Caco-2 (cell line): ENCODE data around the gene COA1. TPM values are rescaled to one million over a fixed set of nuclear protein-coding genes. Genes with fewer than 3 reads are reported as not detected.

Experiments
- BruUV-seq: library from RNA; stranded (reverse); fragments of 400-500 nt; replicated peaks from 2 replicates; lab custom pipeline; 2021; lab: Mats Ljungman, UMichigan
- CTCF ChIA-PET: fragments of 300-600 bp; sonication (Branson Sonifier 250); formaldehyde crosslinking; loops from one replicate; lab custom pipeline; 2022; ENCODE audit warnings: antibody characterized with exemption; lab: Charles Lee
- POLR2A ChIA-PET: fragments of 300-600 bp; sonication (Branson Sonifier 250); formaldehyde crosslinking; loops from one replicate; lab custom pipeline; 2022; ENCODE audit warnings: antibody characterized with exemption; lab: Charles Lee
- DNase-seq, 2 experiments: peaks; one replicate each; pipeline versions ENCODE4 v3.0.0 to v3.0.0-alpha.2; 2020 to 2022
- H3K27me3 ChIP-seq: replicated peaks from 2 replicates; pipeline ENCODE4 v1.6.0; 2011; ENCODE audit warnings: low read length; ENCODE audit not compliant: control insufficient read depth, insufficient read depth
- H3K36me3 ChIP-seq: 2 replicates; pipeline ENCODE4 v1.5.1; 2011; ENCODE audit warnings: low read length; ENCODE audit not compliant: control insufficient read depth, insufficient read depth
- H3K4me1 ChIP-seq: fragments of 250-450 bp; sonication (Bioruptor Pico); 2 replicates; pipeline ENCODE4 v1.5.1; 2020; ENCODE audit warnings: mild to moderate bottlenecking
- H3K4me3 ChIP-seq: 2 replicates; pipeline ENCODE4 v1.5.1; 2011; ENCODE audit warnings: low read depth, mild to moderate bottlenecking, control low read depth, low read length
- H3K9me3 ChIP-seq: fragments of 250-450 bp; sonication (Bioruptor Pico); 2 replicates; pipeline ENCODE4 v1.5.1; 2020; ENCODE audit warnings: mild to moderate bottlenecking, moderate library complexity
- H3K27ac Mint-ChIP-seq: one replicate; pipeline ENCODE4 v1.8.0; 2022; ENCODE audit warnings: mixed read lengths; ENCODE audit not compliant: unreplicated experiment
- H3K27me3 Mint-ChIP-seq: one replicate; pipeline ENCODE4 v1.8.0; 2022; ENCODE audit warnings: mixed read lengths; ENCODE audit not compliant: insufficient read depth, unreplicated experiment
- H3K36me3 Mint-ChIP-seq: one replicate; pipeline ENCODE4 v1.8.0; 2022; ENCODE audit warnings: mild to moderate bottlenecking, mixed read lengths; ENCODE audit not compliant: insufficient read depth, unreplicated experiment
- H3K4me1 Mint-ChIP-seq: one replicate; pipeline ENCODE4 v1.8.0; 2022; ENCODE audit warnings: low read depth, mixed read lengths; ENCODE audit not compliant: unreplicated experiment
- H3K4me3 Mint-ChIP-seq: one replicate; pipeline ENCODE4 v1.8.0; 2022; ENCODE audit warnings: mild to moderate bottlenecking, moderate library complexity, mixed read lengths; ENCODE audit not compliant: unreplicated experiment
- H3K9me3 Mint-ChIP-seq: one replicate; pipeline ENCODE4 v1.8.0; 2022; ENCODE audit warnings: mixed read lengths; ENCODE audit not compliant: unreplicated experiment
- CTCF ChIP-seq, 2 experiments: fragments of 200-600 bp in 1 of 2; IDR thresholded peaks; 1 replicate in 1 of 2; 2 replicates in 1 of 2; pipeline versions ENCODE4 v1.5.1 to v1.8.0; 2011 to 2022; ENCODE audit warnings: antibody characterized with exemption in 1 of 2, control low read depth in 1 of 2, inconsistent platforms in 1 of 2, low read depth in 1 of 2, low read length in 1 of 2, mild to moderate bottlenecking in 1 of 2, moderate library complexity in 1 of 2; ENCODE audit not compliant: insufficient read depth in 1 of 2, severe bottlenecking in 1 of 2, unreplicated experiment in 1 of 2
- intact Hi-C: fragments of 100-400 bp; cut with micrococcal nuclease; formaldehyde crosslinking; loops from one replicate; pipeline ENCODE4 v1.10.0; 2022; ENCODE audit not compliant: unreplicated experiment
- total RNA-seq: library from RNA; stranded (reverse); gene quantifications from 2 replicates; pipeline ENCODE4 v1.2.3, GENCODE V29; 2022

The COA1 gene
- total RNA-seq, 1 experiment from 2014 or later = 94.7 TPM

- no peak for TF ChIP-seq CTCF (IDR thresholded peaks at IDR 0.05; ENCODE audit: insufficient read depth in 1 of 2, low read depth in 1 of 2, low read length in 1 of 2, severe bottlenecking in 1 of 2, unreplicated experiment in 1 of 2)
- Histone ChIP-seq H3K9me3 (0 out of 2 replicates have a peak, but pooled peaks cover 4% of the 10 kb centered on the region), H3K4me1 (no peaks in the 10 kb centered on the region), H3K36me3 (no peaks in the 10 kb centered on the region; the same call in 1 of the 2 replicates), H3K27me3 (no peaks in the 10 kb centered on the region), H3K4me3 (no peak overlapping the region)
- Mint-ChIP-seq H3K36me3 (no peaks in the 10 kb centered on the region), H3K4me1 (no peaks in the 10 kb centered on the region), H3K9me3 (peaks cover 10% of the 10 kb centered on the region), H3K27me3 (no peaks in the 10 kb centered on the region), H3K4me3 (no peak overlapping the region), H3K27ac (no peak overlapping the region)
- BruUV-seq = no TSS peak
- no peak for DNase-seq
- POLR2A ChIA-PET = no interaction called here
- intact Hi-C loops = no loop called here
- CTCF ChIA-PET = no interaction called here
Observed at GRCh38 chr7:43686991-43687390, 42.3 kb downstream of the COA1 start.

- no TSS peak for BruUV-seq
- intact Hi-C loops = no loop called here
- H3K27me3 Mint-ChIP-seq = no peaks in the 10 kb centered on the region
- H3K27ac Mint-ChIP-seq = no peak overlapping the region
- CTCF ChIA-PET = no interaction called here
- POLR2A ChIA-PET = no interaction called here
- H3K9me3 Mint-ChIP-seq = peaks cover 10% of the 10 kb centered on the region
- Histone ChIP-seq H3K36me3 (no peaks in the 10 kb centered on the region; the same call in 1 of the 2 replicates), H3K9me3 (0 out of 2 replicates have a peak, but pooled peaks cover 2% of the 10 kb centered on the region), H3K4me1 (no peaks in the 10 kb centered on the region), H3K27me3 (no peaks in the 10 kb centered on the region), H3K4me3 (no peak overlapping the region)
- no peak for DNase-seq
- TF ChIP-seq CTCF (IDR thresholded peaks at IDR 0.05; ENCODE audit: insufficient read depth in 1 of 2, low read depth in 1 of 2, low read length in 1 of 2, severe bottlenecking in 1 of 2, unreplicated experiment in 1 of 2) = no peak
- H3K4me3 Mint-ChIP-seq = no peak overlapping the region
- H3K36me3 Mint-ChIP-seq = no peaks in the 10 kb centered on the region
- no peaks in the 10 kb centered on the region for H3K4me1 Mint-ChIP-seq
Observed at GRCh38 chr7:43680736-43681135, 48.6 kb downstream of the COA1 start.

- H3K36me3 Mint-ChIP-seq = no peaks in the 10 kb centered on the region
- Histone ChIP-seq H3K36me3 (no peaks in the 10 kb centered on the region; the same call in 1 of the 2 replicates), H3K4me3 (no peak overlapping the region), H3K9me3 (no peaks in the 10 kb centered on the region), H3K27me3 (no peaks in the 10 kb centered on the region), H3K4me1 (no peaks in the 10 kb centered on the region)
- no peak overlapping the region for H3K27ac Mint-ChIP-seq
- TF ChIP-seq CTCF (IDR thresholded peaks at IDR 0.05; ENCODE audit: insufficient read depth in 1 of 2, low read depth in 1 of 2, low read length in 1 of 2, severe bottlenecking in 1 of 2, unreplicated experiment in 1 of 2) = no peak
- no TSS peak for BruUV-seq
- no peak for DNase-seq
- CTCF ChIA-PET = no interaction called here
- no peaks in the 10 kb centered on the region for H3K27me3 Mint-ChIP-seq
- POLR2A ChIA-PET = no interaction called here
- H3K9me3 Mint-ChIP-seq = no peaks in the 10 kb centered on the region
- H3K4me1 Mint-ChIP-seq = no peaks in the 10 kb centered on the region
- intact Hi-C loops = no loop called here
- H3K4me3 Mint-ChIP-seq = no peak overlapping the region
Observed at GRCh38 chr7:43679210-43680068, 49.9 kb downstream of the COA1 start.
